Spleen (tissue), 11 donors: ENCODE results near the gene CDRT4. TPM values are rescaled to one million over a fixed set of nuclear protein-coding genes. Genes with fewer than 3 reads are reported as not detected.
A peak's percentile ranks its signal among the peaks of the same experiment; 100 is the strongest.

Experiments
- DNase-seq: peaks from one replicate; pipeline ENCODE4 v3.0.0-alpha.2; 2020
- H3K27ac ChIP-seq, 8 donors: fragments of 200-600 bp; sonication (generic) in 7 of 8; 1 replicate in 4 of 8; 2 replicates in 4 of 8; pipeline versions ENCODE4 v1.5.0 to v1.8.0; 2016 to 2021; ENCODE audit warnings: inconsistent platforms in 4 of 8, mild to moderate bottlenecking in 4 of 8, moderate library complexity in 1 of 8
- H3K27me3 ChIP-seq, 7 donors: fragments of 200-600 bp; sonication (generic) in 6 of 7; replicated peaks in 1 of 7; 1 replicate in 4 of 7; 2 replicates in 3 of 7; pipeline versions ENCODE4 v1.5.0 to v1.8.0; 2016 to 2021; ENCODE audit warnings: inconsistent platforms in 3 of 7, mild to moderate bottlenecking in 1 of 7
- H3K36me3 ChIP-seq, 6 donors: fragments of 200-600 bp; sonication (generic) in 5 of 6; 1 replicate in 4 of 6; 2 replicates in 2 of 6; pipeline versions ENCODE4 v1.5.0 to v1.8.0; 2016 to 2021; ENCODE audit warnings: inconsistent platforms in 2 of 6
- H3K4me1 ChIP-seq, 6 donors: fragments of 200-600 bp; sonication (generic) in 5 of 6; 1 replicate in 3 of 6; 2 replicates in 3 of 6; pipeline versions ENCODE4 v1.5.0 to v1.8.0; 2016 to 2021; ENCODE audit warnings: inconsistent platforms in 3 of 6
- H3K4me3 ChIP-seq, 8 donors: fragments of 200-600 bp; sonication (generic) in 7 of 8; 1 replicate in 4 of 8; 2 replicates in 4 of 8; pipeline versions ENCODE4 v1.5.0 to v1.8.0; 2016 to 2021; ENCODE audit warnings: inconsistent platforms in 4 of 8, mild to moderate bottlenecking in 4 of 8, moderate library complexity in 2 of 8
- H3K9me3 ChIP-seq, 8 donors: fragments of 200-600 bp; sonication (generic) in 7 of 8; 1 replicate in 4 of 8; 2 replicates in 4 of 8; pipeline versions ENCODE4 v1.5.0 to v1.8.0; 2016 to 2021; ENCODE audit warnings: inconsistent platforms in 4 of 8
- CTCF ChIP-seq, 11 experiments: fragments of 200-600 bp in 7 of 11; fragments of 450-650 bp in 4 of 11; sonication (generic) in 4 of 11; IDR thresholded peaks in 8 of 11; conservative IDR thresholded peaks in 3 of 11; 1 replicate in 7 of 11; 2 replicates in 4 of 11; pipeline versions ENCODE4 v1.4.0 to v1.8.0; 2016 to 2021; ENCODE audit warnings: antibody characterized with exemption in 11 of 11, inconsistent platforms in 4 of 11, mild to moderate bottlenecking in 1 of 11
- POLR2A ChIP-seq, 3 donors: fragments of 450-650 bp; IDR thresholded peaks; one replicate each; pipeline ENCODE4 v1.5.1; 2017; ENCODE audit warnings: antibody characterized with exemption in 3 of 3, mild to moderate bottlenecking in 1 of 3
- POLR2AphosphoS5 ChIP-seq, 3 donors: sonication (generic); formaldehyde crosslinking; IDR thresholded peaks; one replicate each; pipeline ENCODE4 v1.5.1; 2017; ENCODE audit warnings: antibody characterized with exemption in 3 of 3
- WGBS, 5 donors: extraction: QIAGEN DNeasy Blood & Tissue Kit in 3 of 5; methylation state at CpG; one replicate each; pipeline versions ENCODE4 v1.1.5 to v1.1.7; 2013 to 2018; 5-methylcytosine and 5-hydroxymethylcytosine counted together
- intact Hi-C: fragments of 100-400 bp; cut with DNase I; formaldehyde crosslinking; loops from one replicate; pipeline ENCODE4 v1.15.0; 2023; ENCODE audit warnings: low total_unique reads
- polyA plus RNA-seq, 3 donors: library from polyadenylated mRNA; stranded (reverse); fragments of 200-250 nt; gene quantifications; one replicate each; pipeline ENCODE4 v1.2.1, GENCODE V29; 2013
- total RNA-seq, 7 donors: library from RNA; depleted of rRNA in 3 of 7; stranded (reverse); fragments of >200 nt in 3 of 7; fragmentation: NEBNext Ultra II Directional in 4 of 7; extraction: Animal tissue kit (Norgen Biotek cat#: 25700) in 4 of 7; gene quantifications; one replicate each; pipeline versions ENCODE4 v1.1.0 to v1.2.1, GENCODE V29; 2016 to 2021
- donor health status: healthy with polysubstance abuse.
- donor health status: DM: no; HTN: no; CAD: no; lungs with moderate emphysema.
- donor health status: DM: no; HTN: no; CAD: no.
- donor health status: Bipolar disorder and iron deficiency.
- donor health status: healthy.
- donor health status: DM: no; HTN: no; CAD: no.
- donor health status: DM: yes; HTN: yes; CAD: no.

Gene CDRT4
- total and polyA plus RNA-seq, 10 donors, result 4.5 to 18.7 (median 14.0) TPM

- peaks cover 0 to 16% (median 10%) of the 10 kb centered on the region in 8 donors for H3K9me3 ChIP-seq
- no peaks in the 10 kb centered on the region for H3K27me3 ChIP-seq
- WGBS, 5 donors, result 79 to 87% (median 82%) methylated on average over 6 to 7 of the region's 7 CpGs
- intact Hi-C loops, result no loop called here
- no peak for DNase-seq
- no peak overlapping the region for H3K4me3 ChIP-seq
- peaks cover 0 to 36% (median 0%) of the 10 kb centered on the region in 6 donors for H3K36me3 ChIP-seq
- H3K27ac ChIP-seq, result peak overlapping the region in 4 of 8 donors; percentile 5 to 28 (median 18)
- H3K4me1 ChIP-seq, result peaks cover 0 to 3% (median 0%) of the 10 kb centered on the region in 6 donors
- TF ChIP-seq POLR2AphosphoS5 (IDR thresholded peaks at IDR 0.05) (no peak), CTCF (IDR thresholded peaks at IDR 0.05 in 8 of 11, conservative IDR thresholded peaks at IDR 0.05 in 3 of 11) (no peak), POLR2A (IDR thresholded peaks at IDR 0.05) (no peak)
Measured at GRCh38 chr17:15457723-15458094, 9.7 kb downstream of the CDRT4 start.

- Histone ChIP-seq H3K9me3 (peaks cover 0 to 15% (median 10%) of the 10 kb centered on the region in 8 donors), H3K36me3 (peaks cover 0 to 41% (median 0%) of the 10 kb centered on the region in 6 donors), H3K27me3 (no peaks in the 10 kb centered on the region), H3K4me1 (peaks cover 0 to 8% (median 0%) of the 10 kb centered on the region in 6 donors), H3K27ac (peak overlapping the region in 4 of 8 donors; percentile 5 to 28 (median 18)), H3K4me3 (no peak overlapping the region)
- no peak for DNase-seq
- 76 to 83% (median 82%) methylated on average over 13 to 16 of the region's 16 CpGs for WGBS, 5 donors
- TF ChIP-seq POLR2A (IDR thresholded peaks at IDR 0.05), result no peak
- no peak for TF ChIP-seq CTCF (IDR thresholded peaks at IDR 0.05 in 8 of 11, conservative IDR thresholded peaks at IDR 0.05 in 3 of 11)
- no peak for TF ChIP-seq POLR2AphosphoS5 (IDR thresholded peaks at IDR 0.05)
- intact Hi-C loops, result no loop called here
Measured at GRCh38 chr17:15456972-15457722, 10.3 kb downstream of the CDRT4 start.

DNA sequence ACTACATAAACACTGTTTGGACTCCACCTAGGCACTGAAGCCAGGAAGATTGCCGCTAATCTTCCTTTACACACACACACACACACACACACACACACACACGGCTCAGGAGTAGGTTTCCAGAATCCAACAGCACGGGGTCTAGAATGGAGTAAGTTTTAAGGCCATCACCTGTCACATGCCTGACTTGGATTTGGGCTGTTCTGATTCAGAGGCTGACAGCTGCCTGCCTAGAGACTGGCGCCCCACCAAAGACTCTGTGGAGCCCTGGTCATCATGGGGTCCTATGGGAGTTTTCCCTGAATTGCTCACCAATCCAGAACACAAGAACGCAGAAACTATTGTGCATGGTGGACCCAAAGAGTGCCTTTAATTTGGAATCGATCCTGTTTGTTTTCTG is 10.9 kb downstream of the CDRT4 start:
- WGBS, 5 donors, result 88 to 98% (median 95%) methylated on average over 4 to 6 of the region's 6 CpGs
- no peak for TF ChIP-seq POLR2A (IDR thresholded peaks at IDR 0.05)
- no peak for TF ChIP-seq POLR2AphosphoS5 (IDR thresholded peaks at IDR 0.05)
- TF ChIP-seq CTCF (IDR thresholded peaks at IDR 0.05 in 8 of 11, conservative IDR thresholded peaks at IDR 0.05 in 3 of 11), result no peak
- peak overlapping the region in 2 of 8 donors; percentile 24 to 28 for H3K27ac ChIP-seq
- no peak overlapping the region for H3K4me3 ChIP-seq
- H3K4me1 ChIP-seq, result peaks cover 0 to 9% (median 0%) of the 10 kb centered on the region in 6 donors
- H3K27me3 ChIP-seq, result no peaks in the 10 kb centered on the region
- peaks cover 0 to 48% (median 0%) of the 10 kb centered on the region in 6 donors for H3K36me3 ChIP-seq
- DNase-seq, result no peak
- peaks cover 0 to 15% (median 10%) of the 10 kb centered on the region in 8 donors for H3K9me3 ChIP-seq
- intact Hi-C loops, result no loop called here

- Histone ChIP-seq H3K4me3 (no peak overlapping the region), H3K36me3 (peaks cover 0 to 45% (median 0%) of the 10 kb centered on the region in 6 donors), H3K4me1 (peaks cover 0 to 9% (median 0%) of the 10 kb centered on the region in 6 donors), H3K27me3 (no peaks in the 10 kb centered on the region), H3K9me3 (peaks cover 0 to 15% (median 10%) of the 10 kb centered on the region in 8 donors), H3K27ac (no peak overlapping the region)
- intact Hi-C loops, result no loop called here
- 94 to 96% (median 95%) methylated on average over 5 of the region's 5 CpGs for WGBS, 5 donors
- no peak for DNase-seq
- no peak for TF ChIP-seq CTCF (IDR thresholded peaks at IDR 0.05 in 8 of 11, conservative IDR thresholded peaks at IDR 0.05 in 3 of 11)
- no peak for TF ChIP-seq POLR2A (IDR thresholded peaks at IDR 0.05)
- no peak for TF ChIP-seq POLR2AphosphoS5 (IDR thresholded peaks at IDR 0.05)
Measured at GRCh38 chr17:15454346-15454745, 13.1 kb downstream of the CDRT4 start.
